H9 (cell line): Measurements from ENCODE around the gene FAM204A. TPM values are rescaled to one million over a fixed set of nuclear protein-coding genes. Genes with fewer than 3 reads are reported as not detected.

Experiments used
- DNase-seq: peaks from one replicate; pipeline ENCODE4 v3.0.0-alpha.2; 2017
- H2AFZ ChIP-seq: one replicate; pipeline ENCODE4 v1.6.1; 2013; ENCODE audit warnings: mild to moderate bottlenecking, low read length, control low read depth, moderate library complexity
- H2AK5ac ChIP-seq: 2 replicates; pipeline ENCODE4 v1.6.1; 2013; ENCODE audit warnings: low read length, control low read depth, mixed read lengths; ENCODE audit not compliant: insufficient read length
- H2BK120ac ChIP-seq: one replicate; pipeline ENCODE4 v1.6.1; 2013; ENCODE audit warnings: low read depth, mild to moderate bottlenecking, low read length, control low read depth, inconsistent platforms; ENCODE audit not compliant: poor library complexity, severe bottlenecking
- H2BK12ac ChIP-seq: 2 replicates; pipeline ENCODE4 v1.6.1; 2013; ENCODE audit warnings: low read length, control low read depth, mixed read lengths, low read depth; ENCODE audit not compliant: insufficient read length
- H2BK15ac ChIP-seq: 2 replicates; pipeline ENCODE4 v1.6.1; 2013; ENCODE audit warnings: low read depth, low read length, control low read depth
- H2BK20ac ChIP-seq: one replicate; pipeline ENCODE4 v1.6.1; 2013; ENCODE audit warnings: low read depth, mild to moderate bottlenecking, low read length, control low read depth, inconsistent platforms; ENCODE audit not compliant: poor library complexity, severe bottlenecking
- H2BK5ac ChIP-seq: 2 replicates; pipeline ENCODE4 v1.6.1; 2013; ENCODE audit warnings: low read length, control low read depth, mixed read lengths; ENCODE audit not compliant: insufficient read length
- H3K14ac ChIP-seq: 2 replicates; pipeline ENCODE4 v1.6.1; 2013; ENCODE audit warnings: low read length, control low read depth; ENCODE audit not compliant: insufficient read depth
- H3K18ac ChIP-seq: 2 replicates; pipeline ENCODE4 v1.6.1; 2013; ENCODE audit warnings: low read depth, mild to moderate bottlenecking, mixed read lengths, low read length, control low read depth; ENCODE audit not compliant: insufficient read length
- H3K23ac ChIP-seq: 2 replicates; pipeline ENCODE4 v1.6.1; 2013; ENCODE audit warnings: low read length, control low read depth, mixed read lengths, low read depth; ENCODE audit not compliant: insufficient read length
- H3K23me2 ChIP-seq: 2 replicates; pipeline ENCODE4 v1.6.1; 2013; ENCODE audit warnings: low read depth, mild to moderate bottlenecking, mixed read lengths, low read length, control low read depth; ENCODE audit not compliant: insufficient read length, poor library complexity, severe bottlenecking
- H3K27ac ChIP-seq: 2 replicates; pipeline ENCODE4 v1.5.1; 2013; ENCODE audit warnings: low read length, control low read depth, mixed read lengths, low read depth; ENCODE audit not compliant: insufficient read length
- H3K27me3 ChIP-seq: 2 replicates; pipeline ENCODE4 v1.6.1; 2013; ENCODE audit warnings: low read length, control low read depth, inconsistent platforms; ENCODE audit not compliant: insufficient read depth
- H3K4ac ChIP-seq: 2 replicates; pipeline ENCODE4 v1.6.1; 2013; ENCODE audit warnings: low read depth, mild to moderate bottlenecking, control low read depth, inconsistent platforms, low read length, moderate library complexity
- H3K4me1 ChIP-seq: 2 replicates; pipeline ENCODE4 v1.6.1; 2013; ENCODE audit warnings: low read length, control low read depth, inconsistent platforms; ENCODE audit not compliant: insufficient read depth
- H3K4me2 ChIP-seq: 2 replicates; pipeline ENCODE4 v1.6.1; 2013; ENCODE audit warnings: low read length, control low read depth, mixed read lengths; ENCODE audit not compliant: insufficient read length, insufficient read depth
- H3K56ac ChIP-seq: 2 replicates; pipeline ENCODE4 v1.6.1; 2013; ENCODE audit warnings: low read depth, mild to moderate bottlenecking, mixed read lengths, low read length, control low read depth; ENCODE audit not compliant: insufficient read length
- H3K79me1 ChIP-seq: 2 replicates; pipeline ENCODE4 v1.6.1; 2013; ENCODE audit warnings: low read depth, mild to moderate bottlenecking, moderate library complexity, low read length, control low read depth, inconsistent platforms; ENCODE audit not compliant: insufficient read depth, poor library complexity, severe bottlenecking
- H3K79me2 ChIP-seq: 2 replicates; pipeline ENCODE4 v1.6.1; 2013; ENCODE audit warnings: low read length, control low read depth, inconsistent platforms; ENCODE audit not compliant: insufficient read depth
- H3K9ac ChIP-seq: 2 replicates; pipeline ENCODE4 v1.6.1; 2013; ENCODE audit warnings: low read length, control low read depth, mixed read lengths; ENCODE audit not compliant: insufficient read length; ENCODE audit errors: extremely low read depth
- H3K9me3 ChIP-seq: one replicate; pipeline ENCODE4 v1.6.1; 2013; ENCODE audit warnings: low read depth, low read length, inconsistent platforms; ENCODE audit not compliant: control insufficient read depth
- H3T11ph ChIP-seq: one replicate; pipeline ENCODE4 v1.6.1; 2013; ENCODE audit warnings: mild to moderate bottlenecking, low read length, control low read depth, inconsistent platforms
- H4K20me1 ChIP-seq: one replicate; pipeline ENCODE4 v1.6.1; 2013; ENCODE audit not compliant: control insufficient read depth, insufficient read length, insufficient read depth
- H4K5ac ChIP-seq: 2 replicates; pipeline ENCODE4 v1.6.1; 2013; ENCODE audit warnings: low read depth, mild to moderate bottlenecking, mixed read lengths, low read length, control low read depth; ENCODE audit not compliant: insufficient read length
- H4K8ac ChIP-seq: replicated peaks from 2 replicates; pipeline ENCODE4 v1.6.1; 2013; ENCODE audit warnings: low read length, control low read depth, mixed read lengths, low read depth; ENCODE audit not compliant: insufficient read length
- H4K91ac ChIP-seq: 2 replicates; pipeline ENCODE4 v1.6.1; 2013; ENCODE audit warnings: low read depth, mild to moderate bottlenecking, moderate library complexity, mixed read lengths, low read length, control low read depth; ENCODE audit not compliant: insufficient read length
- H3K27ac Mint-ChIP-seq, 3 experiments: 2 replicates in 2 of 3; 3 replicates in 1 of 3; pipeline ENCODE4 v1.8.0; 2020 to 2021; ENCODE audit warnings: mixed read lengths in 3 of 3, mild to moderate bottlenecking in 1 of 3, moderate library complexity in 1 of 3
- H3K27me3 Mint-ChIP-seq: 2 replicates; pipeline ENCODE4 v1.8.0; 2021; ENCODE audit warnings: low read depth, mild to moderate bottlenecking, moderate library complexity, mixed read lengths
- H3K36me3 Mint-ChIP-seq, 3 experiments: 2 replicates in 2 of 3; 3 replicates in 1 of 3; pipeline ENCODE4 v1.8.0; 2020 to 2021; ENCODE audit warnings: low read depth in 3 of 3, mixed read lengths in 3 of 3; ENCODE audit not compliant: insufficient read depth in 1 of 3
- H3K4me1 Mint-ChIP-seq, 2 experiments: 2 replicates each; pipeline ENCODE4 v1.8.0; 2020; ENCODE audit warnings: mixed read lengths in 2 of 2
- H3K4me3 Mint-ChIP-seq, 2 experiments: 2 replicates in 1 of 2; 3 replicates in 1 of 2; pipeline ENCODE4 v1.8.0; 2020 to 2021; ENCODE audit warnings: mild to moderate bottlenecking in 2 of 2, mixed read lengths in 2 of 2, moderate library complexity in 1 of 2
- H3K9me3 Mint-ChIP-seq, 2 experiments: 2 replicates in 1 of 2; 3 replicates in 1 of 2; pipeline ENCODE4 v1.8.0; 2020; ENCODE audit warnings: mild to moderate bottlenecking in 2 of 2, mixed read lengths in 2 of 2, moderate library complexity in 1 of 2
- CTCF ChIP-seq: fragments of 200-600 bp; sonication (generic); conservative IDR thresholded peaks from 3 replicates; pipeline ENCODE4 v1.8.0; 2021; ENCODE audit warnings: antibody characterized with exemption, mild to moderate bottlenecking
- total RNA-seq: library from RNA; stranded (reverse); gene quantifications from 2 replicates; pipeline ENCODE4 v1.2.1, GENCODE V29; 2021

Gene FAM204A
- total RNA-seq, 1 experiment from 2014 or later, result 42.5 TPM

GRCh38 chr10:118276204-118276603 is 65.9 kb downstream of the FAM204A start:
- H3T11ph ChIP-seq, result no peak overlapping the region
- no peaks in the 10 kb centered on the region for H3K79me1 ChIP-seq
- no peak overlapping the region for H2AK5ac ChIP-seq
- no peak overlapping the region for H3K4ac ChIP-seq
- no peak overlapping the region for H3K18ac ChIP-seq
- H3K14ac ChIP-seq, result no peak overlapping the region
- no peak for TF ChIP-seq CTCF
- peaks cover 7% of the 10 kb centered on the region for H3K27me3 Mint-ChIP-seq
- no peak overlapping the region for H4K8ac ChIP-seq
- H3K27ac ChIP-seq, result no peak overlapping the region
- no peak overlapping the region for H2BK120ac ChIP-seq
- peaks cover 12 to 17% of the 10 kb centered on the region in 2 experiments for H3K4me1 Mint-ChIP-seq
- H3K36me3 Mint-ChIP-seq, result peaks cover 2 to 5% (median 4%) of the 10 kb centered on the region in 3 experiments; a peak in 2 of 7 replicates
- H3K9ac ChIP-seq, result no peak overlapping the region
- no peak overlapping the region for H3K4me2 ChIP-seq
- no peak for DNase-seq
- H3K27ac Mint-ChIP-seq, result no peak overlapping the region; a peak in 1 of 7 replicates
- no peaks in the 10 kb centered on the region for H3K9me3 ChIP-seq
- H2BK20ac ChIP-seq, result no peak overlapping the region
- no peak overlapping the region for H2BK5ac ChIP-seq
- H2BK12ac ChIP-seq, result no peak overlapping the region
- no peaks in the 10 kb centered on the region for H3K79me2 ChIP-seq
- H3K9me3 Mint-ChIP-seq, result peaks cover 5 to 7% of the 10 kb centered on the region in 2 experiments
- H3K27me3 ChIP-seq, result no peaks in the 10 kb centered on the region
- H2AFZ ChIP-seq, result no peak overlapping the region
- no peak overlapping the region for H4K91ac ChIP-seq
- H4K5ac ChIP-seq, result no peak overlapping the region
- no peak overlapping the region for H3K4me3 Mint-ChIP-seq
- peaks cover 4% of the 10 kb centered on the region for H3K23me2 ChIP-seq
- no peak overlapping the region for H2BK15ac ChIP-seq
- H4K20me1 ChIP-seq, result no peaks in the 10 kb centered on the region
- H3K4me1 ChIP-seq, result peaks cover 2% of the 10 kb centered on the region; the same call in 1 of the 2 replicates
- H3K23ac ChIP-seq, result no peak overlapping the region
- H3K56ac ChIP-seq, result no peak overlapping the region
